NCI-H2227 (cell line): ENCODE data around the gene SLAMF6.

Source experiments
- DNase-seq: peaks from one replicate; lab custom pipeline; 2025; ENCODE audit not compliant: unreplicated experiment; lab: John Stamatoyannopoulos, UW

The SLAMF6 gene

DNA sequence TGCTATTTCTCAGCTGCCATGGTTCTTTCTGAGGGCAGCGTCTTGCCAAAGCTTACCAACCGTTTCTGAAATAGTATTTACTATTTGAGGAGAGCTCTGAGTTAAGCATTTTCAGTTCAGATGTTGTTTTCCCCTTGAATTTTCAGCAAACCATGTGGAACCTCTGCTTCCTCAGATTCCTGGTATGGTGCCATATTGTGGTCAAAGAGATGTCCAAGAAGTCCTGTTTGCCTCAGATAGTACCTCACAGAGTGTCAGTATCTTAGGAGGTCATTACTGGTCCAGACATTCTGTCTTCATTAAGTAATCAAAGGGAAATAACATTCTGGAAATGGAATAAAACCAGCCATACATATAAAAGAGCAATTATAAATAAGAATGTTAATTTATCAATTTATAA, 86.1 kb downstream of the SLAMF6 start:
- DNase-seq: no peak
